NT2/D1 (cell line): ENCODE results near the gene KLC1.

Experiments
- DNase-seq: peaks from one replicate; pipeline ENCODE4 v3.0.0-alpha.2; 2011; ENCODE audit warnings: low read depth, low spot score
- H3K27me3 ChIP-seq: 2 replicates; pipeline ENCODE4 v1.6.0; 2011; ENCODE audit warnings: mild to moderate bottlenecking; ENCODE audit not compliant: insufficient read length, insufficient read depth
- H3K36me3 ChIP-seq: 2 replicates; pipeline ENCODE4 v1.6.1; 2011; ENCODE audit warnings: mild to moderate bottlenecking, low read length, mixed read lengths; ENCODE audit not compliant: insufficient read depth, insufficient read length
- H3K4me1 ChIP-seq: 2 replicates; pipeline ENCODE4 v1.5.1; 2011; ENCODE audit not compliant: insufficient read depth, insufficient read length
- H3K4me3 ChIP-seq: 2 replicates; pipeline ENCODE4 v1.5.1; 2011; ENCODE audit warnings: low read depth; ENCODE audit not compliant: insufficient read length
- H3K9ac ChIP-seq: 2 replicates; pipeline ENCODE4 v1.6.0; 2011; ENCODE audit warnings: low read depth; ENCODE audit not compliant: insufficient read length
- H3K9me3 ChIP-seq: 2 replicates; pipeline ENCODE4 v1.5.1; 2011; ENCODE audit warnings: mild to moderate bottlenecking, low read length; ENCODE audit not compliant: insufficient read depth
- SUZ12 ChIP-seq: IDR thresholded peaks from 2 replicates; pipeline ENCODE4 v1.6.1; 2011; ENCODE audit not compliant: insufficient read length, insufficient read depth; ENCODE audit errors: extremely low read depth
- YY1 ChIP-seq: IDR thresholded peaks from 2 replicates; pipeline ENCODE4 v1.6.1; 2011; ENCODE audit not compliant: insufficient read length, insufficient read depth
- ZNF274 ChIP-seq: IDR thresholded peaks from 2 replicates; pipeline ENCODE4 v1.6.1; 2011; ENCODE audit warnings: mild to moderate bottlenecking, low read depth, low read length

KLC1 gene

GRCh38 chr14:103719751-103720150, 90.7 kb downstream of the KLC1 start:
- no peak overlapping the region for H3K4me3 ChIP-seq
- H3K36me3 ChIP-seq, result peaks cover 12% of the 10 kb centered on the region
- TF ChIP-seq ZNF274, result no peak
- no peak for TF ChIP-seq YY1
- TF ChIP-seq SUZ12, result no peak
- no peaks in the 10 kb centered on the region for H3K4me1 ChIP-seq
- no peaks in the 10 kb centered on the region for H3K9me3 ChIP-seq
- H3K9ac ChIP-seq, result no peak overlapping the region
- no peak for DNase-seq
- no peaks in the 10 kb centered on the region for H3K27me3 ChIP-seq

- no peaks in the 10 kb centered on the region for H3K9me3 ChIP-seq
- H3K4me1 ChIP-seq, result no peaks in the 10 kb centered on the region
- peaks cover 24% of the 10 kb centered on the region for H3K36me3 ChIP-seq
- TF ChIP-seq SUZ12, result no peak
- TF ChIP-seq ZNF274, result no peak
- no peak for TF ChIP-seq YY1
- H3K27me3 ChIP-seq, result no peaks in the 10 kb centered on the region
- H3K9ac ChIP-seq, result no peak overlapping the region
- H3K4me3 ChIP-seq, result no peak overlapping the region
- DNase-seq, result no peak
These were observed 92.5 kb downstream of the KLC1 start for GRCh38 chr14:103721334-103722120.

DNA sequence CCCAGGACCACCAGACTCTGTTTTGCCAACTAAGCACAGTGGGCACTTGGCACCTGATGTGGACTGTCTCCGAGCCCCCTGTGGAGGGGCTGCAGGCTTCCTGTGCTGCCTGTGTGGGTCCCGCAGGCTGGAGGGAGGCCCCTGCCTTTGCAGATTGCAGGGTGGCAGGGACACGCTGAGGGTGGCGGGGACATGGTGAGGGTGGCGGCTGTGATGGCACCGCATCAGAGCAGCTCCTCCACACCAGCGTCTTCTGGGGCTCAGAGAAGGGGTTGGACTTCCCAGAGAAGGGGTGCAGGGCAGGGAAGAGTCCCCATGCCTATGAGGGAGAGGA, 94.7 kb downstream of the KLC1 start:
- Histone ChIP-seq H3K27me3 (no peaks in the 10 kb centered on the region), H3K4me1 (no peaks in the 10 kb centered on the region), H3K9me3 (no peaks in the 10 kb centered on the region), H3K4me3 (no peak overlapping the region), H3K36me3 (peaks cover 25% of the 10 kb centered on the region), H3K9ac (no peak overlapping the region)
- no peak for DNase-seq
- no peak for TF ChIP-seq ZNF274

GRCh38 chr14:103724116-103724515, 95.1 kb downstream of the KLC1 start:
- H3K9ac ChIP-seq, result no peak overlapping the region
- DNase-seq, result no peak

DNA sequence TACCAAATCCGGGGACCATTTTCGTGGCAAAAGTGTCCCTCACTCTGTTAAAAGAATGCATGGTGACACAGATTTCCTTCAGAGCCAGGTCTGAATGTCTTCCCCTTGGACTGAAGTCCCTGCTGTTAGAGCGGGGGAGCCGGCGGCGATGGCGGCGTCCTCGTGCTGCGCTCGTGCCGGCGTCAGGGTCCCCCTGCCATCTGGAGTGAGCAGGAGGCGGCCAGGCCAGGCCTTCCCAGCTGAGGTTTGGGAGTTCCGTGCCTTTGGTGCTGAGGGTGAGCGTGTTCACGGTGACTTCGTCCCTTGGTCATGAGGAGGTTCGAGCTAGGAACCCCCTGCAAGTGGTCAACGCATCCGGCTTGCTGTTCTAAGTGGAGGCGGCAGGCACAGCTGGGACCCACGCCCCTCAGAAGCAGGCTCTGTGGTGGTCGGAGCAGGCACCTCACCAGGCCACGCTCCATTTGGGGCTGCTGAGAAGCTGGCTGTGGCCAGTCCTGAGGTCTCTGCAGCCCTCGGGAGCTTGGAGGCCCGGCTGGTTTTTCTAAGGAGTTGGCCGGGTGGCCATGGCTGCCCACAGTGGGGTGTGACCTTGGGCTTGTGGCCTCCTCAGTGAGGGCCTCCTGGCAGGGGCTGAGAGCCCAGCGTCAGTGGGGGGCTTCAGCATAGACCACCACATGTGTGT, 96.1 kb downstream of the KLC1 start:
- DNase-seq, result no peak
- no peaks in the 10 kb centered on the region for H3K9me3 ChIP-seq
- H3K36me3 ChIP-seq, result peaks cover 38% of the 10 kb centered on the region
- H3K27me3 ChIP-seq, result no peaks in the 10 kb centered on the region
- TF ChIP-seq ZNF274 (no peak), YY1 (no peak), SUZ12 (no peak)
- no peak overlapping the region for H3K4me3 ChIP-seq
- no peaks in the 10 kb centered on the region for H3K4me1 ChIP-seq
- H3K9ac ChIP-seq, result no peak overlapping the region

More at GRCh38 chr14:103724116-103724515, 95.1 kb downstream of the KLC1 start:
- Histone ChIP-seq H3K4me1 (no peaks in the 10 kb centered on the region), H3K27me3 (no peaks in the 10 kb centered on the region), H3K4me3 (no peak overlapping the region), H3K36me3 (peaks cover 29% of the 10 kb centered on the region), H3K9me3 (no peaks in the 10 kb centered on the region)
- no peak for TF ChIP-seq ZNF274

- peaks cover 45% of the 10 kb centered on the region for H3K36me3 ChIP-seq
- no peak for DNase-seq
- H3K4me3 ChIP-seq, result no peak overlapping the region
- H3K27me3 ChIP-seq, result no peaks in the 10 kb centered on the region
- H3K4me1 ChIP-seq, result no peaks in the 10 kb centered on the region
- TF ChIP-seq YY1 (no peak), ZNF274 (no peak)
- H3K9ac ChIP-seq, result no peak overlapping the region
- H3K9me3 ChIP-seq, result no peaks in the 10 kb centered on the region
These were observed 96.9 kb downstream of the KLC1 start for GRCh38 chr14:103725739-103726395.

DNA sequence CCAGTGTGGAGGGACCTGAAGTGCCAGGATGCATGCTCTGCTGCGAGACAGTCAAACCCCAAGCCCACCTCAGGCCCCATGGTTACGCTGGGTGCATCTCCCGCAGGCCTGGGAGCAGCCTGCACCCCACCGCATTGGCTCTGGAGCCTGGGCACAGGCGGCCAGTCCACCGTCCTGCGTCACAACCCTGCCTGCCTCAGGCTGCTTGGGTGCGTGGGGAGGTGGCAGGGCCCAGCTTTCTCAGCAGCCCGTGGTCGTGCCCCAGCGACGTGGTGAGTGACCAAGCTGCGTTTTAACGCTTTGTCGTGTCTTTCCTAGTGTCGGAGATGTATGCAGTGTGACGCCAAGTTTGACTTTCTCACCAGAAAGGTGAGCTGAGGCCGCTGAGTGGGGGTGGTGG, 97.5 kb downstream of the KLC1 start:
- Histone ChIP-seq H3K4me3 (no peak overlapping the region), H3K4me1 (no peaks in the 10 kb centered on the region), H3K27me3 (no peaks in the 10 kb centered on the region), H3K36me3 (peaks cover 41% of the 10 kb centered on the region), H3K9me3 (no peaks in the 10 kb centered on the region), H3K9ac (no peak overlapping the region)
- no peak for DNase-seq
- TF ChIP-seq ZNF274 (no peak), YY1 (no peak), SUZ12 (no peak)
